Thymus (tissue), 11 donors: ENCODE measurements around the gene AKAP7. TPM values are rescaled to one million over a fixed set of nuclear protein-coding genes. Genes with fewer than 3 reads are reported as not detected.
"Not testable (repeated sequence)": the region's sequence is repeated elsewhere in the genome, so short reads cannot be mapped to it uniquely, and the experiment has no call there.

ENCODE experiments used
- DNase-seq, 9 donors: peaks; one replicate each; pipeline ENCODE4 v3.0.0-alpha.2; 2013; ENCODE audit warnings: low spot score in 9 of 9, low read depth in 6 of 9, missing footprints in 1 of 9
- H3K27ac ChIP-seq, 2 donors: one replicate each; pipeline ENCODE4 v1.5.1; 2013; ENCODE audit warnings: control low read depth in 1 of 2, low read depth in 1 of 2, low read length in 1 of 2, mild to moderate bottlenecking in 1 of 2, moderate library complexity in 1 of 2
- H3K27me3 ChIP-seq, 2 donors: one replicate each; pipeline ENCODE4 v1.5.1; 2013; ENCODE audit warnings: low read length in 1 of 2; ENCODE audit not compliant: control insufficient read depth in 2 of 2, insufficient read depth in 1 of 2
- H3K36me3 ChIP-seq, 2 donors: one replicate each; pipeline ENCODE4 v1.5.1; 2013; ENCODE audit warnings: low read length in 1 of 2, mild to moderate bottlenecking in 1 of 2, moderate library complexity in 1 of 2; ENCODE audit not compliant: control insufficient read depth in 2 of 2, insufficient read depth in 2 of 2
- H3K4me1 ChIP-seq, 2 donors: one replicate each; pipeline ENCODE4 v1.5.1; 2013; ENCODE audit warnings: low read length in 2 of 2; ENCODE audit not compliant: control insufficient read depth in 2 of 2, insufficient read depth in 2 of 2
- H3K4me3 ChIP-seq, 2 donors: one replicate each; pipeline ENCODE4 v1.5.1; 2013; ENCODE audit warnings: low read length in 2 of 2, control low read depth in 1 of 2, mild to moderate bottlenecking in 1 of 2
- H3K9me3 ChIP-seq, 2 donors: one replicate each; pipeline ENCODE4 v1.5.1; 2013; ENCODE audit warnings: low read length in 1 of 2, mild to moderate bottlenecking in 1 of 2; ENCODE audit not compliant: control insufficient read depth in 2 of 2, insufficient read depth in 1 of 2
- WGBS: extraction: QIAGEN DNeasy Blood & Tissue Kit; methylation state at CpG from one replicate; pipeline ENCODE4 v1.1.7; 2013; 5-methylcytosine and 5-hydroxymethylcytosine counted together
- polyA plus RNA-seq: library from polyadenylated mRNA; stranded (reverse); fragments of 200-250 nt; gene quantifications from one replicate; pipeline ENCODE4 v1.2.3, GENCODE V29; 2013
- total RNA-seq: library from RNA; stranded (reverse); fragments of 120-200 nt; gene quantifications from one replicate; pipeline ENCODE4 v1.2.4, GENCODE V29; 2013
- donor health status: healthy.

AKAP7 gene
- total and polyA plus RNA-seq, 2 donors = 12.0 to 16.8 TPM

- Histone ChIP-seq H3K4me1 (peaks cover 2 to 5% of the 10 kb centered on the region in 2 donors), H3K4me3 (peak overlapping the region in 1 of 2 donors; percentile 27), H3K27me3 (no peaks in the 10 kb centered on the region), H3K27ac (no peak overlapping the region), H3K36me3 (no peaks in the 10 kb centered on the region), H3K9me3 (no peaks in the 10 kb centered on the region)
- DNase-seq = peak; percentile 3 to 70 (median 26)
- 6% methylated on average over 9 of the region's 9 CpGs for WGBS
Observed at GRCh38 chr6:131250122-131250521, 114.9 kb downstream of the AKAP7 start.

DNA sequence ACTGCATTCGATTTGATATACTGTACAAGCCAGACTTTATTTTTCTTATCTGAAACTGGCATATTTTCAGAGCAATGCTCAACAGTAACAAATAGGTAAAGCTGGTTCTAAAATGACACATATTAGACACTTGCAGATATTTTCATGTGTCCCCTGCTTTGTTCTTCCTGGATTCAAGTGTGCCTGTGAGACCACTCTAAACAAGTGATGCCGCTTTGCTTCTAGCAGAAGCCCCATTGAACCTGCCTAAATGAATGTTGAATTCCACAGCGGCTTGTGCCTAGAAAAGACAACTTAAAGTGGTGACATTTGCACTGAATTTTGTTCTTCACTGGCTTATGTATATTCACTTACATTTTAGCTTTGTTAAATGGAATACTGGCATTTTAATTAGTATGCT, 115.7 kb downstream of the AKAP7 start:
- Histone ChIP-seq H3K27ac (no peak overlapping the region), H3K4me3 (no peak overlapping the region), H3K27me3 (no peaks in the 10 kb centered on the region), H3K9me3 (no peaks in the 10 kb centered on the region), H3K4me1 (peaks cover 2 to 5% of the 10 kb centered on the region in 2 donors), H3K36me3 (no peaks in the 10 kb centered on the region)
- 91% methylated on average over 3 of the region's 3 CpGs for WGBS
- DNase-seq = no peak

GRCh38 chr6:131251590-131252199, 116.4 kb downstream of the AKAP7 start:
- no peak overlapping the region for H3K4me3 ChIP-seq

DNA sequence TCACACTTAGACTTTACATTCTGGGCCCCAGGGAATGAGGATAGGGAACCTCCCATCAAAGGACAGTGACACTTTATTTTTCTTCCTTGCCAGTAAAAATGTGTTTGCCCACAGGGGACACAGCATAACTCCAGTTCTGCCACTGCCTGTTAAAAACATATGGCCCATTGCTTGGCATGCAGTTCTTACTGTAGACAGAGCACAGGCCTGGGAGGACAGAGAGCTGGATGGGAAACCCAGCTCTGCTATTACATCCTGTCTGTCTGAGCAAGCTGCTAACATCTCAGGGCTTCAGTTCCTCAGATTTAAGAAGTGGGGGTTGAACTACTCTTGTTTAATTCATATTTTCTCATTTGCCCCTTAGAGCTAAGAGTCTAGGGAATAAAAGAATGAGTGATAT, 120.2 kb downstream of the AKAP7 start:
- Histone ChIP-seq H3K9me3 (no peaks in the 10 kb centered on the region), H3K27me3 (no peaks in the 10 kb centered on the region), H3K36me3 (no peaks in the 10 kb centered on the region), H3K4me3 (no peak overlapping the region), H3K4me1 (peaks cover 0 to under 1% of the 10 kb centered on the region in 2 donors), H3K27ac (no peak overlapping the region)
- peak in 3 of 9 donors; percentile 7 to 35 (median 9) for DNase-seq

More at GRCh38 chr6:131251590-131252199, 116.4 kb downstream of the AKAP7 start:
- no peaks in the 10 kb centered on the region for H3K9me3 ChIP-seq
- H3K27me3 ChIP-seq = no peaks in the 10 kb centered on the region
- H3K36me3 ChIP-seq = no peaks in the 10 kb centered on the region
- DNase-seq = no peak
- peaks cover 2 to 5% of the 10 kb centered on the region in 2 donors for H3K4me1 ChIP-seq
- 93% methylated on average over 3 of the region's 3 CpGs for whole genome bisulfite sequencing
- no peak overlapping the region for H3K27ac ChIP-seq

GRCh38 chr6:131255911-131256310, 120.6 kb downstream of the AKAP7 start:
- H3K27ac ChIP-seq = no peak overlapping the region
- no peaks in the 10 kb centered on the region for H3K9me3 ChIP-seq
- no peaks in the 10 kb centered on the region for H3K27me3 ChIP-seq
- H3K4me1 ChIP-seq = no peaks in the 10 kb centered on the region
- DNase-seq = no peak
- WGBS = 95% methylated on average over 2 of the region's 2 CpGs
- H3K36me3 ChIP-seq = no peaks in the 10 kb centered on the region
- no peak overlapping the region for H3K4me3 ChIP-seq

DNA sequence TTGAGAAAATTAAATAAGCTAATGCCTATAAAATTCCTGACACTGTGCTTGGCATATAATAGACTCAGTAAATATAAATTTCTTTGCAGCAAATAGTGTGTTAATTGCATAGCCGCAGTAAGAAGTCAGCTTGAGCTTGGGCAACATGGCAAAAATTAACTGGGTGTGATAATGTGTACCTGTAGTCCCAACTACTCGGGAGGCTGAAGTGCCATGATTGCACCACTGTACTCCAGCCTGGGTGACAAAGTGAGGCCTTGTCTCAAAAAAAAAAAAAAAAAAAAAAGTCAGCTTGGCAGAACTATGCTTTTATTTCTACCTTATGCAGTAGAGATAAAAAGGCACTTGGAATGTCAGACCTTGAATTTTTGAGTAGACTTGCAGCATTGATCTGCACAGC, 121.8 kb downstream of the AKAP7 start:
- no peaks in the 10 kb centered on the region for H3K4me1 ChIP-seq
- H3K4me3 ChIP-seq = no peak overlapping the region
- 98% methylated on average over 2 of the region's 2 CpGs for WGBS
- no peak overlapping the region for H3K27ac ChIP-seq
- no peaks in the 10 kb centered on the region for H3K36me3 ChIP-seq
- no peaks in the 10 kb centered on the region for H3K27me3 ChIP-seq
- no peak for DNase-seq
- no peaks in the 10 kb centered on the region for H3K9me3 ChIP-seq

DNA sequence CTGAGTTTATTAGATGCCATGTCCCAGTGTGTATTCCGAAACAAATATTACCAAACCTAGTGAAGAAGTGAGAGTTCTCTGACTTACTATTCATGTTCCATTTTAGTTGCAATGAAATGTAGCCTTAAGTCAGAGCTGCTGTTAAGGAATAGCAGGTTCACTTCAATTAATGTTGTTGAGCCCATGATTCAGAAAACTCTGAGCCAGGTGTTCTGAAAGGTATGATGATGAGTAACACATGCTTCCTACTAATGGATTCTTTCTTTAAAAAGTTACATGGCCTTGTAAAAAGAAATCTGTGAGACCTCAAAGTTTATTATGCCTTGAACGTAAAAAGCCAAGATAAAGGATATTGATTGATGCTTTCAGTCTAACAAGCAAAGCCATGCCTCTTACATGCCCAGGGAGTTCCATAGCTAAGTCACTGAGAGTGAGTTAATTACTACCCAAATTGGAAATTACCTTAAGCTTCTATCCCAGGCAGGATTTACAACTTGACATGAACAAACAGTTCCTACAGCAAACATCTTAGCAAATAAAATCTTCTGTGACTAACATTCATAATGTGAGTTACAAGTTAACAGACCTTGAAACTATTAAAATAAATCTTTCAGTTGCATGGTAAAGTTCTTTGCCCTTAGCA, 122.9 kb downstream of the AKAP7 start:
- H3K4me1 ChIP-seq = no peaks in the 10 kb centered on the region
- WGBS = 96% methylated on average over 2 of the region's 2 CpGs
- H3K36me3 ChIP-seq = no peaks in the 10 kb centered on the region
- no peaks in the 10 kb centered on the region for H3K9me3 ChIP-seq
- H3K4me3 ChIP-seq = no peak overlapping the region
- no peak overlapping the region for H3K27ac ChIP-seq
- no peaks in the 10 kb centered on the region for H3K27me3 ChIP-seq
- no peak for DNase-seq

- H3K4me1 ChIP-seq = no peaks in the 10 kb centered on the region
- no peak overlapping the region for H3K4me3 ChIP-seq
- DNase-seq = no peak
- no peaks in the 10 kb centered on the region for H3K9me3 ChIP-seq
- 77% methylated on average over 4 of the region's 4 CpGs for WGBS
- H3K36me3 ChIP-seq = no peaks in the 10 kb centered on the region
- no peaks in the 10 kb centered on the region for H3K27me3 ChIP-seq
- H3K27ac ChIP-seq = no peak overlapping the region
Observed at GRCh38 chr6:131258816-131259476, 123.7 kb downstream of the AKAP7 start.

DNA sequence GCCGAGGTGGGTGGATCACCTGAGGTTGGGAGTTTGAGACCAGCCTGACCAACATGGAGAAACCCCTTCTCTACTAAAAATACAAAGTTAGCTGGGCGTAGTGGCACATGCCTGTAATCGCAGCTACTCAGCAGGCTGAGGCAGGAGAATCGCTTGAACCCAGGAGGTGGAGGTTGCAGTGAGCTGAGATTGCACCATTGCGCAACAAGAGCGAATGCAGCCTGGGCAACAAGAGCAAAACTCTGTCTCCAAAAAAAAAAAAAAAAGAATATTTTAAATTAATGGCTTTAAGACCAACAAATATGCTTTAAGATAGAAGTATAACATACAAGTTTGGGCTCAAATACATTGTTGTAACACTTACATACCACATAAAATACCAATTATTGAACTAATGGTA, 125.7 kb downstream of the AKAP7 start:
- H3K36me3 ChIP-seq, H3K27ac ChIP-seq, H3K4me3 ChIP-seq, H3K27me3 ChIP-seq, H3K9me3 ChIP-seq, DNase-seq, H3K4me1 ChIP-seq: not testable (repeated sequence)
- 98% methylated on average over 6 of the region's 6 CpGs for WGBS
